Measurements from ENCODE around the gene PCK2. TPM values are rescaled to one million over a fixed set of nuclear protein-coding genes. Genes with fewer than 3 reads are reported as not detected.
A peak's percentile ranks its signal among the peaks of the same experiment; 100 is the strongest.

The PCK2 gene
- total and polyA plus RNA-seq, 2 of the 13 experiments (the other 11 are each of a cell fraction or from before 2014, with no cell fraction given), result 129 to 272 TPM

GRCh38 chr14:24093901-24094840, at the start of gene PCK2 (continued):
- TF ChIP-seq ZGPAT (CRISPR knock-in tag; IDR thresholded peaks at IDR 0.05) (peak; percentile 99), ZNF75D (CRISPR knock-in tag; IDR thresholded peaks at IDR 0.05; ENCODE audit: borderline replicate concordance) (no peak), ZNF251 (CRISPR knock-in tag; IDR thresholded peaks at IDR 0.05) (no peak), ZNF576 (CRISPR knock-in tag; IDR thresholded peaks at IDR 0.05) (peak; percentile 98), MED8 (CRISPR knock-in tag; IDR thresholded peaks at IDR 0.05; ENCODE audit: insufficient replicate concordance) (peak; percentile 91), CREM (IDR thresholded peaks at IDR 0.05) (peak; percentile 74), CREM (CRISPR knock-in tag; IDR thresholded peaks at IDR 0.05) (no peak; the same call in 1 of the 2 replicates), ZNF18 (CRISPR knock-in tag; IDR thresholded peaks at IDR 0.05; ENCODE audit: insufficient replicate concordance) (no peak), CHD4 (IDR thresholded peaks at IDR 0.05; ENCODE audit: borderline replicate concordance, low read length) (no peak), ZNF276 (CRISPR knock-in tag; IDR thresholded peaks at IDR 0.05; ENCODE audit: low read depth) (no peak; the same call in none of the 2 replicates), MTA3 (CRISPR knock-in tag; IDR thresholded peaks at IDR 0.05) (peak; percentile 77; the same call in 1 of the 2 replicates), FOXJ3 (CRISPR knock-in tag; IDR thresholded peaks at IDR 0.05; ENCODE audit: borderline replicate concordance) (peak; percentile 64; the same call in 1 of the 2 replicates), HNF1A (IDR thresholded peaks at IDR 0.05; ENCODE audit: low read depth) (peak; percentile 63; the same call in 1 of the 2 replicates), HNF1A (CRISPR knock-in tag; IDR thresholded peaks at IDR 0.05; ENCODE audit: borderline replicate concordance) (peak; percentile 71; the same call in 1 of the 2 replicates), MED13 (CRISPR knock-in tag; IDR thresholded peaks at IDR 0.05) (peak; percentile 97)
